ENCODE measurements around the gene TMEM167B.

Gene TMEM167B

DNA sequence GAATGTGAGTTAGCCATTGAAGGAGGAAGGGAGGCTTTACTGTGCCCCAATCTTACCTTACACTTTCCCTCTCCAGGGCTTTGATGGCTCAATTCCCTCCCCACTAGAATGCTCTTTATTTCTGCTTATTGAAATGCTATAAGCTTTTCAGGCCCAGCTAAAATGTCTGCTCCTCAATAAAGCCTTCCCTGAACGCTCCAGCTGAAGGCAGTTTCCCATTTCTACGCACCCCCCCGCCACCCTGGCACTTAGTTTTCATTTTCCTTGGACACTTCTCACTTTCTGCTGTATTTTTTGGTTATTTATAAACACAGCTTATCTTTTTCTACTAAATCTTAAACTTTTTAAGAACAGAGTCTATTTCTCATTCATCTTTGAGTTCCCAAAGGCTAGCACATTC, 7.1 kb upstream of the TMEM167B start:
- ATAC-seq (no peak), DNase-seq (no peak)

DNA sequence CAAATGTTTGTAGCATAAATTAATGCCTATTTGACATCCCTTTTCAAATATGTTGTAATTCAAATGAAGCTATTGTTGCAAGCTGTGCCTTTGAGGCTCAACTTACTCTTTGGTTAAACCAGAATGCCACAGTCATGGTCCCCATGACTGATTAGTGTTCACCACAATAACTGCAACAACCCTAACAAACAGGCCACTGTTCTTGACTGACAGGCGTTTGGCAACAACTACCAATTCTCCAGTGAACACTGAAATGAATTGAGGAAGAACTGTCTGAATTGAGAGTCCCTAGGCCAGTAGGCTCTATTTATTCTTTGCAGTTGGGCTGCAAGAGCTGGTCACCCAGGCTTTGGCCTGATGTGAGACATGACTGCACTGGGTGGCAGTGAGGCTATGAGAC, 6.6 kb upstream of the TMEM167B start:
- no peak for DNase-seq
- no peak for ATAC-seq

DNA sequence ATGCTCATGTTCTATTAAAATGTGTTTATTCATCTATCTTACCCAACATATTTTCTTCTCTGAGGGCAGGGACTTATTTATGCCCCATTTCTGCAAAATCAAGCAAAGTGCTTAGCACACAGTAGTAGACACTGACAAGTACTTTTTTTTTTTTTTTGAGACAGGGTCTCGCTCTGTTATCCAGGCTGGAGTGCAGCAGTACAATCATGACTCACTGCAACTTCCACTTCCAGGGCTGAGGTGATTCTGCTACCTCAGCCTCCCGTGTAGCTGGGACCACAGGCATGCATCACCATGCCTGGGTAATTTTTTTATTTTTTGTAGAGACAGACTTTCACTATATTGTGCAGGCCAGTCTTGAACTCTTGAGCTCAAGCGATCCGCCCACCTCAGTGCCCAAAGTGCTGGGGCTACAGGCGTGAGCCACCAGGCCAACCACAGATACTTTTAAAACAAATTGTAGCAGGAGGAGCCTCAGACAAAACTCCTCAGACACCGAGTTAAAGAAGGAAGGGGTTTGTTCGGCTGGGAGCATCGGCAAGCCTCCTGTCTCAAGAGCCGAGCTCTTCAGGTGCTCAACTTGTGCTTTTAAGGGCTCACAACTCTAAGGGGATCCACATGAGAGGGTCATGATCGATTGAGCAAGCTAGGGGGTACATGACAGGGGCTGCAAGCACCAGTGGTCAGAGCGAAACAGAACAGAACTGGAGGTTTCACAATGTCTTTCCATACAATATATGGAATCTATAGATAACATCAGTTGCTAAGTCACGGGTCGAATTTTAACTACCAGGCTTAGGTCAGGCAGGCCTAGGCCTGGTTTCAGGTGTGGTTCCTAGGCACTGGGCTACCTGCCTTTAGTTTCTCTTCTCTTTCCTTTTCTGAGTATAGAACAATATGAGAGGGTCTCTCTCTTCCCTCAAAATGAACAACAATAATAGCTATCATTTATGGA, 5.7 kb upstream of the TMEM167B start:
- ATAC-seq (no peak), DNase-seq (no peak)

- no peak for ATAC-seq
Observed at GRCh38 chr1:109089242-109090015, 1.1 kb upstream of the TMEM167B start.

DNA sequence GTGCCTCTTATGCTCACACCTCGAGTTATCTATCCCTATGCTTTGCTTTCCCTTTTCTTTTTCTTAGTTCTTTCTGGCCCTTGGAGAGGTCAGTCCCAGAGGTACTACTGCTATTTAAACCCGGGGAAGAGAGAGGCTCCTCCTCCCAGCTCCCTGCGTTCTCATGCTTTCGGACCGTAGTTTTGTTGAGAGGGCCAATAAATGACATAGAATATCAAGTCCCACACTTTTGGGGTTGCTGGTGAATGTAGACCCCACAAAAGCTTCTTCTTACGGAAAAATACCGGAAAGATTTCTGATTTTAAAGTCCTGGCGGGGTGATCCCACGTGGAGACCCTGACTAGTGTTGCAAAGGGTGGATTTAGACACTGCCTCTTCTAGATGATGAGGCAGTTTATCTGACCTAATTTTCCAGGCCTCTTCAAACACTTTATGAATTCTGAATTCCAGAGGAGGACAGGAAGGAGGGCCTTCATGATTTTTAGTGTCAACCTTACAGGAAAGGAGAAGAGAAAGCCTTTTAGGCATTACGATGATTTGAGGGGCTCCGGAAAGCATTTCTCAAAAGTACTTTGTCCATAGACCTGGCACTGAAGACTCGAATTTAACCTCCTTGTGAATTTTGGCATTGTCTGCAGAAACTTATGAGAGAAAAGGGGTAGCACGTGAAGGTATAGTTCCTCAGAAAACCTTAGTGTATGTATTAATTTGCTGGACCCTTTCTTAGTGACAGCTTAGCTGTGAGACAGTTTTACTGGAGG, 694 bp downstream of the TMEM167B start:
- no peak for DNase-seq
- ATAC-seq: peak; percentile 70

More at GRCh38 chr1:109089242-109090015, 1.1 kb upstream of the TMEM167B start:
- DNase-seq: peak; percentile 64

GRCh38 chr1:109091839-109092193, 1.3 kb downstream of the TMEM167B start:
- ATAC-seq: no peak
- DNase-seq: no peak

DNA sequence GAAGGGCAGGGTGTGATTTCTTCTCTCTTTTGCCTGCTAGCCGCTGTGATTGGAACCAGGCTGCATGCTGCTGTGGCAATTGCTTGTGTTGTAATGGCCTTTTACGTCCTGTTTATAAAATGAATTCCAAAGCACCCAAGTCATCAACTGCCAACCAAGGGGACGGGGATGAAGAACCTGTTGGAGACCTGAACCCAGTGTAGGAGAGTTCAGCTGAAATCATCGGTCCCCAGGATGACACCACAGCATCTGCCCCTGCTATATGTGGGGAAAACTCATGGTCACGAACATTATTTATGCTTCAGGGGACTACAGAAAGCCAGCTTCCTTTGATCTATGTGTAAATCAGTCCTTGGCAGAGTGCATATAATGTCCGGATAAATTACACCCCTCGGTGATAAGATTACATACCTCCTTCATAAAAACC, 3.8 kb downstream of the TMEM167B start:
- ATAC-seq (no peak), DNase-seq (no peak)

GRCh38 chr1:109094871-109095270, 4.3 kb downstream of the TMEM167B start:
- ATAC-seq: no peak
- DNase-seq: no peak

DNA sequence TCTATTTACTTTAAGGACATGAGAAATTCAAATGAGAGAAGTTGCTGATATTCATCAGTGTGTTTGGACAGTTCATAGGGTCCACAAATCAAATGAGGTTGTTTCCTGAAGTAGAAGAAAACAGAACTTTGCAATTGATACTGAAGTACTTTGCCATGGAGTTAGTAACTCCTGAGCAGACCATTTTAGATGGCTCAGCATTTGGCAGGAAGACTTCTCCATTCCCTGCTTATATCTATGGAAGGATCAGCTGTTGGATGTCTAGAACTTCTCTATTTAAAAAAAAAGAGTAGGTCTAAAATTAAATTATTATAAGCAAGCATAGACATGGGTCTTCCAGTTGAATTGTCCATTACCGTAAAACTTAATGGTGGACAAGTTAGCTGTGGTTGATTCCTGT, 5.1 kb downstream of the TMEM167B start:
- ATAC-seq (no peak), DNase-seq (no peak)

GRCh38 chr1:109096120-109096519, 5.6 kb downstream of the TMEM167B start:
- no peak for DNase-seq
- no peak for ATAC-seq

GRCh38 chr1:109099938-109100773, 9.6 kb downstream of the TMEM167B start:
- ATAC-seq: peak; percentile 97
- DNase-seq: peak; percentile 97

GRCh38 chr1:109104364-109105151, 14.0 kb downstream of the TMEM167B start:
- no peak for ATAC-seq
- DNase-seq: no peak

GRCh38 chr1:109105881-109106280, 15.3 kb downstream of the TMEM167B start:
- ATAC-seq (no peak), DNase-seq (no peak)

- ATAC-seq (no peak), DNase-seq (no peak)
Observed at GRCh38 chr1:109107785-109108184, 17.2 kb downstream of the TMEM167B start.

GRCh38 chr1:109109906-109110305, 19.3 kb downstream of the TMEM167B start:
- ATAC-seq (peak; percentile 29), DNase-seq (no peak)

- ATAC-seq (no peak), DNase-seq (no peak)
Observed at GRCh38 chr1:109111386-109112055, 21.0 kb downstream of the TMEM167B start.

GRCh38 chr1:109112056-109112651, 21.6 kb downstream of the TMEM167B start:
- DNase-seq: no peak

GRCh38 chr1:109112652-109113285, 22.2 kb downstream of the TMEM167B start:
- peak; percentile 56 for ATAC-seq
- DNase-seq: peak; percentile 97

More at GRCh38 chr1:109112056-109112651, 21.6 kb downstream of the TMEM167B start:
- no peak for ATAC-seq

Data from stimulated activated naive CD8-positive, alpha-beta T cell treated with anti-CD3 and anti-CD28 coated beads, Interleukin-15, Interleukin-2, amounts not matched to agents 100 U/mL and 50 U/mL, for 24 hours (primary cell).